AG08395 (cell line): ENCODE results near the gene PCNP.
"Not testable (repeated sequence)": the region's sequence is repeated elsewhere in the genome, so short reads cannot be mapped to it uniquely, and the experiment has no call there.

Source experiments
- DNase-seq: peaks from one replicate; pipeline ENCODE4 v3.0.0; 2012; ENCODE audit warnings: mixed read lengths, low spot score

PCNP gene

DNA sequence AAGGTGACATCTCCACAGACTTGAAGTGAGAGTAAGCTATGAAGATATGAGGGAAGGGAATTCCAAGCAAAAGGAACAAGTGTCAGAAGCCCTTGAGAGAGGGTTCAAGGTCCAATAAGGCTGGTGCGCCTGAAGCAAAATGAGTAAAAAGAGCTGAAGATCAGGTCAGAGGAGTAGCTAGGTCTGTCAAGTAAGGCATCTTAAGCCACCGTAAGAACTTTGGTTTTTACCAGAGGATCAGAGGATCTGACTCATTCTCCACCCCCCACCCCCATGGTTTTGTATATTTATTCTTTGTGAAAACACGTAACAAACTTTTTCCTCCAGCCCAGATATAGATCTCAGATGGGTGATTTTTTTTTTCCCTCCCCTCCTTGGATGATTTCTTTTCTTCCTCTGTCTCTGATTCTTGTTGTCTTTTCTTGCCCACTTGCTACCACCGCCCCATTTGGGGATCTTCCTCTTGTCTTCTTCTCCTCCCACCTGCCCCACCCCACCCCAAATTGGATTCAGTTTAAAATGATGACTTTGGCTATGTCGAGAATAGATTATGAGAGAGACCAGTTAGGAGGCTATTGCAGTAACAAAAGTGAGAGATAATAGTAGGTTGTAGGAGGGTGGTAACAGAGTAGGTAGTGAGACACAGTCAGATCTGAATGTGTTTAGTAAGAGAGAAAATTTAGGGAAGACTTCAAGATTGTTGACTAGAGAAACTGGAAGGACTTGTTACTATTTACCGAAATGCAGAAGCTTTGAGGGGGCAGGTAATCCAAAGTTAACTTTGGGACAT lies 6.3 kb upstream of the PCNP start:
- DNase-seq, result no peak

DNA sequence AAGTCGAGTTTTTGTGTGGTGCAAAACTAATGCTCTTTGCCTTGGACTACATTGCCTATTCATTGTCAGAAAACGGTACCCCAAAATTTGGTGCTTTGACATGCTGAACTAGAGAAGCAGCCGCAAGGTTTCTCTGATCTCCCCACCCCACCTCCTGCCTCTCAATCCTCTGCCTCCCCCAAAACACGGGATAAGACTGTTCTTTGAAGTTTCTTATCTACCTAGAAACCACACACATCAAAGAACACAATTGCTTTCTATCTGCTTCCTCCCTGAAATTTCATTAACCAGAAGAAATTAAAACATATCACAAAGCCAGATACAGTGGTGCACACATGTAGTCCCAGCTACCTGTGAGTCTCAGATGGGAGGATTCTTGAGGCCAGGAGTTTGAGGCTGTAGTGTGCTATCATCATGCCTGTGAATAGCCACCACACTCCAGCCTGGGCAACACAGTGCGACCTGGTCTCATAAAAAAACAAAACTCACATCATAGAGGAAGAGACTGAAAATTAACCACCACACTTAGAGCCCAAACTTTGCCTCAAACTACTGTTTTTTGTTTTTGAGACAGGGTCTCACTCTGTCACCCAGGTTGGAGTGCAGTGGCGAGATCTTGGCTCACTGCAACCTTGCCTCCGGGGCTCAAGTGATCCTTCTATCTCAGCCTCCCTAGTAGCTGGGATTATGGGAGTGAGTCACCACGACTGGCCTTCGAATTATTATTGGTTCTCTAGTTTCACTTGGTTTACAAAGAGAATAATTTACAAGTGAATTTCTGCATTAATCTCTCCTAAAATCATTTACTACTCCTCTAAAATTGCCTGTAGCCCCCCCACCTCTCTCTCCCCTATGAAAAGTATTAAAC lies 2.7 kb upstream of the PCNP start:
- DNase-seq, result no peak

DNA sequence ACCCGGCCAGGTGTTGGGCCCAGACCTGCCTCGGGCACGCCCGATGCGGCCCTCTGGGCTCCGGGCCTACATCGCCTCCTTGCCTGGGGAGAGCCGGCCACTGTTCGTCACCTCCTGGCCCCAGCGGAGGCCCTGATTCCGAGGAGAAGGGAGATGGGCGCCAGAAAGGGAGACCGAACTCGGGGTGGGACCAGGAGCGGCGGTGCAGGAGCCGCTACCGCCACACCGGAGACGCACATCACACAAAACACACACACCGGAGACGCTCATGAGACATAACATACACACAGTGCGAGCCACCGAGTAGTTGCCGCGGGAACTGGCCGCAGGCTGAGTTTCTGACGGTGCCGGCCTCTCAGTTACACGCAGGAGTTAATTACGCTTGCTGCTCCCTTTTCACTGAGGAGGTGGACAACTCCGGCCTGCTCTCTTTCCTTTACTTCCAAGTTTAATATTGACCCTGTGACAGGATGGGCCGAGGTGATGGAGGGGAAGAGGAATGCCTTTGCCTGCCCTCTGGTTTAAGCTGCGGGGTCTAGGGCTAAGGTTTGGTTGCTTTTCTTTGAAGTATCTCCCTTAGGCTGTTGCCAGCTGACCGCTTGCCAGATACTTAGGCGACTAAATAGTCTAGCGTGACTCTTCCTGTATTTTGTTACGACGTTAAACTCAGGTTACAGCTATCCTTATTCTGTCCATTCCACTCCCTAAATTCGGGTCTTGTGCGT lies 570 bp downstream of the PCNP start:
- peak; percentile 41 for DNase-seq

DNA sequence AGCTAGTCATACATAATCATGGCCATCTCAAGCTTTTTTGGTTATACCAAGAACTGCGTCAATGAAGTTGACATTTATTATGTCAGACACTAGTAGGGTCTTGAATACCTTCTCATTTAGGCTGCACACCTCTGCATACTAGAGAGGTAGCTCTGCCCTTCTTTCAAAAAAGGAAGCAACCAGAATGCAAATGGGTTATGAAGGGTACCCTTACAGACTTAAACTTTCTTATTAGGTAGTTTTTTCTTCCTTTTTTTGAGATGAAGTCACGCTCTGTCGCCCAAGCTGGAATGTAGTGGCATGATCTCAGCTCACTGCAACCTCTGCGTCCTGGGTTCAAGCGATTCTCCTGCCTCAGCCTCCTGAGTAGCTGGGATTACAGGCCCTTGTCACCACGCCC lies 3.3 kb downstream of the PCNP start:
- no peak for DNase-seq

DNA sequence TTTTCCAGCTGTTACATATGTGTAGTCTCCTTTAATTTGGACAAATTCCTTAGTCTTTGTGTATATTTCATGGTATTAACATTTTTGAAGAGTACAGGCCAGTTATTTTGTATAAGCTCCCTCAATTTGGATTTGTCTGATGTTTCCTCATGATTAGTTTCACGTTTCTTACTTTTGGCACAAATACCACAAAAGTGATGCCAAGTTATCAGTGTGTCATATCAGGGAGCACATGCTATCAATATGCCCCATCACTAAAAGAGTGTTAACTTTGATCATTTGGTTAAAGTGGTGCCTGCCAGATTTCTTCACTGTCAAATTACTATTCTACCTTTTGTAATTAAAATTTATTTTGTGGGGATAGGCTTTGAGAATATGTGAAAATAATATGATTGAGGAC lies 14.6 kb downstream of the PCNP start:
- DNase-seq, result no peak

DNA sequence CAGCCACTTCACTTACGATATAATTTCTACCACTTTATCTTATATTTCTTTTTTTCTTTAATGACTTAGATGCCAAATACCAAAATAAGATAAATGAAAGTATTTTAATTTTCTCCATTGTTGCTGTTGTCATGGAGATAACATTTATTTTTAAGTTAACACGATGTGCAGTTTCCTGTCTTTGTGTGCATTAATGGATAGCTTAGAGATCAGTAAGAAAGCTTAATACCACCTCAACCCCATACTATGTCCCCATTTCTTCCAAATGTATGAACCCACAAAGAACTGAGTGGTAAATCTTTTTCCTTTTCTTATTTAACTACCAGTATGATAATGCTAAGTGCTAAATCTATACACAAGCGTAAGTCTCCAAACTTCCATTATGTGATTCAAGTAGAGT lies 17.1 kb downstream of the PCNP start:
- no peak for DNase-seq

DNA sequence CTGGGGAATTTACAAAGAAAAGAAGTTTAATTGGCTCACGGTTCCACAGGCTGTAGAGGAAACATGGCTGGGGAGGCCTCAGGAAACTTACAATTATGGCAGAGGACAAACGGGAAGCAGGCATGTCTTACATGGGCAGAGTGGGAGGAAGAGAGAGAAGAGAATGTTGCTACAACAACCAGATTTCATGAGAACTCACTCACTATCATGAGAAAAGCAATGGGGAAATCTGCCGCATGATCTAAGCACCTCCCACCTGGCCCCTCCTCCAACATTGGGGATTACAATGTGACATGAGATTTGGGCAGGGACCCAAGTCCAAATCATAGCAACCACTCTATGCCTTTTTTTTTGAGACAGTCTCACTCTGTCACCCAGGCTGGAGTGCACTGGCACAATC lies 28.8 kb downstream of the PCNP start:
- DNase-seq, result no peak

DNA sequence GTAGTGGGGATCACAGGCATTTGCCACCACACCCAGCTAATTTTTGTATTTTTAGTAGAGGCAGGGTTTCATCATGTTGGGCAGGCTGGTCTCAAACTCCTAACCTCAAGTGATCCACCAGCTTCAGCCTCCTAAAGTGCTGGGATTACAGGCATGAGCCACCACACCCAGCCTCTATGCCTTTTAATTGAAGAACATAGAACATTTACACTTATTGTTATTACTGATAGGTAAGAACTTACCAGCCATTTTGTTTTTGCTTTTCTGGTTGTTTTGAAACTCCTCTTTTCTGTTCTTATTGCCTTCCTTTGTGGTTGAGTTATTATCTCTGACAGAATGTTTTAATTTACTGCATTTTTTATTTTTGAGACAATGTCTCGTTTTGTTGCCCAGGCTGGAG lies 29.2 kb downstream of the PCNP start:
- DNase-seq, result no peak

DNA sequence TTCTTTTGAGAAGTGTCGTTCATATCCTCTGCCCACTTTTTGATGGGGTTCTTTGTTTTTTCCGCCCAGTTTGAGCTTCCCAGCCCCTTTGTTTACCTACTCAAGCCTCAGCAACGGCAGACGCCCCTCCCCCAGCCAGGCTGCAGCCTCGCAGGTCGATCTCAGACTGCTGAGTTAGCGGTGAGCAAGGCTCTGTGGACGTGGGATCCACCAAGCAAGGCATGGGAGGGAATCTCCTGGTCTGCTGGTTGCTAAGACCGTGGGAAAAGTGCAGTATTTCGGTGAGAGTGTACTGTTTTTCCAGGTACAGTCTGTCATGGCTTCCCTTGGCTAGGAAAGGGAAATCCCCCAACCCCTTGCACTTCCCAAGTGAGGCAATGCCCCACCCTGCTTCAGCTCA lies 31.4 kb downstream of the PCNP start:
- not testable (repeated sequence) for DNase-seq

DNA sequence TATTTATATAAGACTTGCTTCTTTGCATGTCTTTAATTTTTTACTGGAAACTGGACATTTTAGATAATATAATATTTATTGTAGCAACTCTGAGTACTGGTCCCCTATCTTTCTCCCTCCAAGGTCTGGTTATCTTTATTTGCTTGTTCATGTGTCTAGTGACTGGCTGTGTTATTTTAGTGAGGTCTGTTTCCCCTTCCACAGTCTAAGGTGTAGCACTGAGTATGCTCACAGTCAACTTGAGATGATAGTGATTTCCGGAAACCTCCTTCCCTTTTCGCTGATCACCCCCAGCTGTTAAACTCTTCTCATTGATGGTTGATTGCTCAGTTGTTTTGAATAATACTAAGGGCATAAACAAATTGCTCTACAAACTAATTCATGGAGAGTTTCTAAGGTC lies 37.0 kb downstream of the PCNP start:
- DNase-seq, result no peak

DNA sequence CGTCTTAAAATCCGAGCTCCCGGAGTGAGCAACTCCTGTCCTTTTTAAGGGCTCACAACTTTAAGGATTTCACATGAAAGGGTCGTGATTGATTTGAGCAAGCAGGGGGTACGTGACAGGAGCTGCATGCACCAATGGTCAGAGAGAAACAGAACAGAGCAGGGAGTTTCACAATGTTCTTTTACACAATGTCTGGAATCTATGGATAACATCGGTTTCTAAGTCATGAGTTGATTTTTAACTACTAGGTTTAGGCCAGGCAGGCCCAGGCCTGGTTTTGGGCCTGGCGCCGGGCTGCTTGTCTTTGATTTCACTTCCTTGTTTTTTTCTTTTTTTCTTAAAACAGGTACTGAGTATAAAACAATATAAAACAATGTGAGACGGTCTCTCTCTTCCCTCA lies 39.0 kb downstream of the PCNP start:
- DNase-seq, result not testable (repeated sequence)

DNA sequence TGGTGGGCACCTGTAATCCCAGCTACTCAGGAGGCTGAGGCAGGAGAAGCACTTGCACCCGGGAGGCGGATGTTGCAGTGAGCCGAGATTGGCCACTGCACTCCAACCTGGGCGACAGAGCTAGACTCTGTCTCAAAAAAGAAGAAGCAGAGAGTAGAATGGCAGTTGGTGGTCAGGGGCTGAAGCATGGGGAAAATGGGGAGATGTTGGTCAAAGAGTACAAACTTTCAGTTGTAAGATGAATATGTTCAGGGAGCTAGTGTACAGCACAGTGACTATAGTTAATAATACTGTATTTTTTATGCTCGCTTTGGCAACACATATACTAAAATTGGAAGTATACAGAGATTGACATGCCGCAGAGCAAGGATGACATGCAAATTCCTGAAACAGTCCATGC lies 41.5 kb downstream of the PCNP start:
- DNase-seq, result no peak

DNA sequence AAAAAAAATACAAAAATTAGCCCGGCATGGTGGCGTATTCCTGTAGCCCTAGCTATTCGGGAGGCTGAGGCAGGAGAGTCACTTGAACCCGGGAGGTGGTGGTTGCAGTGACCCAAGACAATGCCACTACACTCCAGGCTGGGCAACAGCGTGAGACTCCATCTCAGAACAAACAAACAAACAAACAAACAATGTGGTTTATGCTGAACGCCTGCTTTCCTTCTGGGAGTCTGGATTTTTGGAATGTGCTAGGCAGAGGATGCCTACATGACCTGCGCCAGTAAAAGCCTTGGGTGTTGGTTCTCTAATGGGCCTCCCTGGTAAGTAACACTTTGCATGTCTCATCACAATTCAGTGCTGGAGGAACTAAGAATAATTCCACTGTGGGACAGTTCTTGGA lies 43.5 kb downstream of the PCNP start:
- no peak for DNase-seq

DNA sequence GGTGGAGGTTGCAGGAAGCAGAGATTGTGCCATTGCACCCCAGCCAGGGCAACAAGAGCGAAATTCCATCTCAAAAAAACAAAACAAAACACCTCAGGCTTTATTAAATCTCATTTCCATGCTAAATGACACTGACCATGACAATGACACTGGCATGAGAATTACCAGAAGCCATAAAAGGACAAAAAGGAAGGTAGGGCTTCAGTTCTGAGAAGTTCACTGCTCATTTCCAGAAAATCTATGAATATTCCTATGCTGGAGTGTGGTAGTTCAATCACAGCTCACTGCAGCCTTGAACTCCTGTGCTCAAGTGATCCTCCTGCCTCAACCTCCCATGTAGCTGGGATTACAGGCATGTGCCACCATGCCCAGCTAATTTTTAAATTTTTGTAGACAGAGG lies 44.7 kb downstream of the PCNP start:
- no peak for DNase-seq

DNA sequence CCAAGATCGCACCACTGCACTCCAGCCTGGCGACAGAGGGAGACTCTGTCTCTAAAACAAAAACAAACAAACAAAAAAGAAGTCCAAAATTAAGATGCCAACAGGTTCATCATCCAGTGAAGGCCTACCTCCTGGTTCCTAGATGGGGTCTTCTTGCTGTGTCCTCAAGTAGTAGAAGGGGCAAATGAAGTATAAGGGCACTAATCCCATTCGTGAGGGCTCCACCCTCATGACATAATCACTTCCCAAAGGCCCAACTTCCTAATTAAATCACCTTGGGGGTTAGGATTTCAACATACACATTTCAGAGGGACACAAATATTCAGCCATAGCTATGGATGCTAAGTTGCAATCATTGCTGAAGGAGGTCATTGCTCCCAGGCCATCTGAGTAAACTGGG lies 45.8 kb downstream of the PCNP start:
- no peak for DNase-seq

DNA sequence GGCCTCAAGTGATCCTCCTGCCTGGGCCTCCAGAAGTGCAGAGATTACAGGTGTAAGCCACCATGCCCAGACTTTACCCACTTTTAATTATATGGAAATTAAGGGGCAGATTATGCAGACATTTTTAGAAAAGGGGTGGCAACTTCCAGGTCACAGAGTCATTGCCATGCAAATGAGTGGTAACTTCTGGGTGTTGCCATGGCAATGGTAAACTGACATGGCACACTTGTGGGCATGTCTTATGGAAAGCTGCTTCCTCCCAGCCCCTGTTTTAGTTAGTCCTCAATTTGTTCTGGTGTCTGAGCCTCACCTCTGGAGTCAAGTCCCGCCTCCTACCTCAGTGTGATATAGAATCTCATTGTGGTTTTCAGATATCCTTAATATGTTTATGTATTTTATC lies 49.7 kb downstream of the PCNP start:
- DNase-seq, result no peak

DNA sequence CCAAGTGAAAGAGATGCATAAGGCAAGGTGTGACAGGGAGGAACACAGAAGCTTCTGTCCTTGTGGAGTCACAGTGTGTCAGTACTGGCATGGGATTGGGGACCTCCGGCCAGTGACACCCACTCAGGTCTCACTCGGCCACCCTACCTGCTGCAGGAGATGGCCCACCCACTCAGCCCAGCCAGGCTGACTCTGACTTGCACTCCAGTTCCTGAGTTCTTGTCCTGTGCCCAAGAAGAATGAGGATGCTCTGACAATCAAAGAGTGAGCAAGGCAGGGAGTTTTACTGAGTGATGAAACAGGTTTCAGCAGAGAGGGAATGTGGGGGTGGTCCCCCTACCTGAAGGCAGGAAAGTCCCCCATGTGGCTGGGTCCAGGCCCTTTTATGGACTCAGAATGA lies 50.9 kb downstream of the PCNP start:
- no peak for DNase-seq

DNA sequence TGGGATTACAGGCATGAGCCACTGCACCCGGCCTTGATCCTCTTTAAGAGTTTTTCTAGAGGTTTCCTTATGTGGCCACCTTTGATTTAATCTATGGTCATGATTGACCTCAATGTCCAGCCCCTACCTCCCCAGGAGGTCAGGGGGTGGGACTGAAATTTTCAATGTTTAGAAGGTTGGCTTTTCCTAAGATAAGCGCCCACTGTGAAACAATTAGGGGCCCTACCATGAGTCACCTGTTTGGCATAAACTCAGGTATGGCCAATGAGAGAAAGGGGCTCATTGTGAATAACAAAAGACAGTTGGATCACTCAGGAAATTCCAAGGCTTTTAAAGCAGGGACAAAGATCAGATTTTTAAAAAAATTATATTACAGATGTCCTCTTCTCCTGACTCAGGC lies 51.9 kb downstream of the PCNP start:
- DNase-seq, result no peak

DNA sequence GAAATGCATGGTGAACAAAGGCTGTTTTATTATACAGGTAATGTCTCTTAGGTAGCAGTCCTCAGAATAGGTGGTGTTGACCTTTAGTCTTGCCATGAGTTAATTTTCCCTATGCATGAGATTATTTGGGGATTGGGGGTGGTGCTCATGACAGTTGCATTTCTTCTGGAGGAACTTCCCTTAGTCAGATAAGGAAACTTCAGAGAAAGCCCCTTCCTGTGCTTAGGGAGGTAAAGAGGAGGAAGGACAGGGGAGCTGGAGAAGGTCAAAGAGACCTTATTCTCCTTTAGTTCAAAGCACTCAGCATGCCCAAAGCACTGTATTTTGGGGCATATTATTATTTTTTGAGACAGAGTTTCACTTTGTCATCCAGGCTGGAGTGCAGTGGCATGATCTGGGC lies 55.2 kb downstream of the PCNP start:
- no peak for DNase-seq

DNA sequence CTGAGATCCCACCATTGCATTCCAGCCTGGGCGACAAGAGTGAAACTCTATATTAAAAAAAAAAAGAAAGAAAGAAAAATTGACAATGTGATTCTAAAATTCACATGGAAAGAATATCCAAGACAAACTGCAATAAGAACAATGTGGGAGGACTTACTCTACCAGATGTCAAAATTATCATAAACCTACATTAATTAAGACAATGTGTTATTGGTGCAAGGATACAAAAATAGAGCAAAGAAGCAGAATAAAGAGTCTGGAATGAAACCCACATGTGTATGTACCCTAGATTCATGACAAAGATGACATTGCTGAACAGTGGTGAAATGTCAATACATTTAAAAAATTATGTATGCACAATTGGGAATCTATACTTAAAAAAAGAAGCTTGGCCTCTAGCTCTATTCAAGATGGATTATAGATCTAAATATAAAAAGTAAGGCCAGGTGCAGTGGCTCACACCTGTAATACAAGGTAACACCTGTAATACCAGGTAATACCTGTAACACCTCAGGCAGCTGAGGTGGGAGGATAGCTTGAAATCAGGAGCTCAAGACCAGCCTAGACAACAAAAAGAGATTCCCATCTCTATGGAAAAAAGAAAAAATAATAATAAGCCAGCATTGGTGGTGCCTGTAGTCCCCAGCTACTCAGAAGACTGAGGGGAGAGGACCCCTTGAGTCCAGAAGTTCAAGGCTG lies 57.3 kb downstream of the PCNP start:
- no peak for DNase-seq

DNA sequence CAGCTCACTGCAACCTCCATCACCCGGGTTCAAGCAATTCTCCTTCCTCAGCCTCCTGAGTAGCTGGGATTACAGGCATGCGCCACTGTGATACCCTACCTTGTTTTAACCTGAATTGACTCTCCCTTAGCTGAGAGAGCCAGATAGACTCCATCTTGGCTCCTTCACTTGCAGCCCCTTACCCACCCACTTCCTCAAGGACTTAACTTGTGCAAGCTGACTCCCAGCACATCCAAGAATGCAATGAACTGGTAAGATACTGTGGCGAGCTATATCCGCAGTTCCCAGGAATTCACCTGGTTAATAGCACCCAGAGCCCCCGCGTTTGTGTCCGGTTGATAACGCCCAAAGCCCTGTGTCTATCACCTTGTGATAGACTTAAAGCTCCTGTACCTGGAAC lies 58.0 kb downstream of the PCNP start:
- not testable (repeated sequence) for DNase-seq

DNA sequence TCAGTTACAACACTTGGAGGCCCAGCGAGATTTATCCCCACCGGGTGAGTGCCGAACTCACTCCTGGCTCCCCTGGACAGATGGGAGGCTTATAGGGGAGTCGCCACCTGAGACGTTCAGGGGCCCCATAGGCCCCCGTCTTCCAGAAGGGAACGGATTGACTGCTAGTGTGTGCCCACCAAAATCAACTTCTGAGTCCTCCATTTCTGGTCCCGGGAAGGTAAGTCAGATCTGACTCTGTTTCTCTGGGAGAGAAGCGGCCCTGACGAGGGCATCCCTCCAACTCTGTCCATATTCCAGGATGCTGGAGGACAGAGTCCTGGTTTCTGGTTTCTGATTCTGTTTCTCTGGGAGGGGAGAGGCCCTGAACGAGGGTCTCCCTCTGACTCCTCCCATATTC lies 58.6 kb downstream of the PCNP start:
- DNase-seq, result no peak
